Caco-2 (cell line): ENCODE data around the gene AHNAK. TPM values are rescaled to one million over a fixed set of nuclear protein-coding genes. Genes with fewer than 3 reads are reported as not detected.
"Not testable (repeated sequence)": the region's sequence is repeated elsewhere in the genome, so short reads cannot be mapped to it uniquely, and the experiment has no call there.

ENCODE experiments used
- BruUV-seq: library from RNA; stranded (reverse); fragments of 400-500 nt; replicated peaks from 2 replicates; lab custom pipeline; 2021; lab: Mats Ljungman, UMichigan
- CTCF ChIA-PET: fragments of 300-600 bp; sonication (Branson Sonifier 250); formaldehyde crosslinking; loops from one replicate; lab custom pipeline; 2022; ENCODE audit warnings: antibody characterized with exemption; lab: Charles Lee
- POLR2A ChIA-PET: fragments of 300-600 bp; sonication (Branson Sonifier 250); formaldehyde crosslinking; loops from one replicate; lab custom pipeline; 2022; ENCODE audit warnings: antibody characterized with exemption; lab: Charles Lee
- DNase-seq, 2 experiments: peaks; one replicate each; pipeline versions ENCODE4 v3.0.0 to v3.0.0-alpha.2; 2020 to 2022
- H3K27me3 ChIP-seq: replicated peaks from 2 replicates; pipeline ENCODE4 v1.6.0; 2011; ENCODE audit warnings: low read length; ENCODE audit not compliant: control insufficient read depth, insufficient read depth
- H3K36me3 ChIP-seq: 2 replicates; pipeline ENCODE4 v1.5.1; 2011; ENCODE audit warnings: low read length; ENCODE audit not compliant: control insufficient read depth, insufficient read depth
- H3K4me1 ChIP-seq: fragments of 250-450 bp; sonication (Bioruptor Pico); 2 replicates; pipeline ENCODE4 v1.5.1; 2020; ENCODE audit warnings: mild to moderate bottlenecking
- H3K4me3 ChIP-seq: 2 replicates; pipeline ENCODE4 v1.5.1; 2011; ENCODE audit warnings: low read depth, mild to moderate bottlenecking, control low read depth, low read length
- H3K9me3 ChIP-seq: fragments of 250-450 bp; sonication (Bioruptor Pico); 2 replicates; pipeline ENCODE4 v1.5.1; 2020; ENCODE audit warnings: mild to moderate bottlenecking, moderate library complexity
- H3K27ac Mint-ChIP-seq: one replicate; pipeline ENCODE4 v1.8.0; 2022; ENCODE audit warnings: mixed read lengths; ENCODE audit not compliant: unreplicated experiment
- H3K27me3 Mint-ChIP-seq: one replicate; pipeline ENCODE4 v1.8.0; 2022; ENCODE audit warnings: mixed read lengths; ENCODE audit not compliant: insufficient read depth, unreplicated experiment
- H3K36me3 Mint-ChIP-seq: one replicate; pipeline ENCODE4 v1.8.0; 2022; ENCODE audit warnings: mild to moderate bottlenecking, mixed read lengths; ENCODE audit not compliant: insufficient read depth, unreplicated experiment
- H3K4me1 Mint-ChIP-seq: one replicate; pipeline ENCODE4 v1.8.0; 2022; ENCODE audit warnings: low read depth, mixed read lengths; ENCODE audit not compliant: unreplicated experiment
- H3K4me3 Mint-ChIP-seq: one replicate; pipeline ENCODE4 v1.8.0; 2022; ENCODE audit warnings: mild to moderate bottlenecking, moderate library complexity, mixed read lengths; ENCODE audit not compliant: unreplicated experiment
- H3K9me3 Mint-ChIP-seq: one replicate; pipeline ENCODE4 v1.8.0; 2022; ENCODE audit warnings: mixed read lengths; ENCODE audit not compliant: unreplicated experiment
- intact Hi-C: fragments of 100-400 bp; cut with micrococcal nuclease; formaldehyde crosslinking; loops from one replicate; pipeline ENCODE4 v1.10.0; 2022; ENCODE audit not compliant: unreplicated experiment
- total RNA-seq: library from RNA; stranded (reverse); gene quantifications from 2 replicates; pipeline ENCODE4 v1.2.3, GENCODE V29; 2022
- TF ChIP-seq, protein P1 (sequence below), 2 experiments: fragments of 200-600 bp in 1 of 2; IDR thresholded peaks; 1 replicate in 1 of 2; 2 replicates in 1 of 2; pipeline versions ENCODE4 v1.5.1 to v1.8.0; 2011 to 2022; ENCODE audit warnings: antibody characterized with exemption in 1 of 2, control low read depth in 1 of 2, inconsistent platforms in 1 of 2, low read depth in 1 of 2, low read length in 1 of 2, mild to moderate bottlenecking in 1 of 2, moderate library complexity in 1 of 2; ENCODE audit not compliant: insufficient read depth in 1 of 2, severe bottlenecking in 1 of 2, unreplicated experiment in 1 of 2

The AHNAK gene
- total RNA-seq, 1 experiment from 2014 or later: 312 TPM

- DNase-seq: peak in 1 of 2 experiments; percentile 48
- Mint-ChIP-seq H3K27ac (peak overlapping the region; percentile 100), H3K4me3 (peak overlapping the region; percentile 97), H3K27me3 (no peaks in the 10 kb centered on the region), H3K4me1 (peaks cover 56% of the 10 kb centered on the region), H3K36me3 (peaks cover 95% of the 10 kb centered on the region), H3K9me3 (no peaks in the 10 kb centered on the region)
- CTCF ChIA-PET: interaction anchor here (0.6 to 2.1 kb wide), 16 partner anchors 8 to 324 kb away, joined by 3 to 29 read pairs (median 6); partner anchors contain the start of genes B3GAT3, C11orf98, CSKMT and HNRNPUL2
- peak overlapping the region; percentile 55 for H3K4me3 ChIP-seq
- POLR2A ChIA-PET: interaction anchor here (0.6 to 2.1 kb wide), 40 partner anchors 8 to 283 kb away, joined by 3 to 116 read pairs (median 5); partner anchors contain the start of genes AHNAK, B3GAT3, C11orf98 and CSKMT
- intact Hi-C loops: loop anchor here (1.0 kb wide), 1 partner anchor 18 kb away; the partner anchor contains the start of gene TUT1
- H3K36me3 ChIP-seq: peaks cover 6% of the 10 kb centered on the region; the same call in 1 of the 2 replicates
- H3K27me3 ChIP-seq: no peaks in the 10 kb centered on the region
- H3K4me1 ChIP-seq: peaks cover 25% of the 10 kb centered on the region
- no peaks in the 10 kb centered on the region for H3K9me3 ChIP-seq
- BruUV-seq: TSS peak; percentile 75
- TF ChIP-seq, protein P1, sequence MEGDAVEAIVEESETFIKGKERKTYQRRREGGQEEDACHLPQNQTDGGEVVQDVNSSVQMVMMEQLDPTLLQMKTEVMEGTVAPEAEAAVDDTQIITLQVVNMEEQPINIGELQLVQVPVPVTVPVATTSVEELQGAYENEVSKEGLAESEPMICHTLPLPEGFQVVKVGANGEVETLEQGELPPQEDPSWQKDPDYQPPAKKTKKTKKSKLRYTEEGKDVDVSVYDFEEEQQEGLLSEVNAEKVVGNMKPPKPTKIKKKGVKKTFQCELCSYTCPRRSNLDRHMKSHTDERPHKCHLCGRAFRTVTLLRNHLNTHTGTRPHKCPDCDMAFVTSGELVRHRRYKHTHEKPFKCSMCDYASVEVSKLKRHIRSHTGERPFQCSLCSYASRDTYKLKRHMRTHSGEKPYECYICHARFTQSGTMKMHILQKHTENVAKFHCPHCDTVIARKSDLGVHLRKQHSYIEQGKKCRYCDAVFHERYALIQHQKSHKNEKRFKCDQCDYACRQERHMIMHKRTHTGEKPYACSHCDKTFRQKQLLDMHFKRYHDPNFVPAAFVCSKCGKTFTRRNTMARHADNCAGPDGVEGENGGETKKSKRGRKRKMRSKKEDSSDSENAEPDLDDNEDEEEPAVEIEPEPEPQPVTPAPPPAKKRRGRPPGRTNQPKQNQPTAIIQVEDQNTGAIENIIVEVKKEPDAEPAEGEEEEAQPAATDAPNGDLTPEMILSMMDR (IDR thresholded peaks at IDR 0.05; ENCODE audit: insufficient read depth in 1 of 2, low read depth in 1 of 2, low read length in 1 of 2, severe bottlenecking in 1 of 2, unreplicated experiment in 1 of 2): no peak
Observed at GRCh38 chr11:62573006-62573591, 26.5 kb upstream of the AHNAK start.

DNA sequence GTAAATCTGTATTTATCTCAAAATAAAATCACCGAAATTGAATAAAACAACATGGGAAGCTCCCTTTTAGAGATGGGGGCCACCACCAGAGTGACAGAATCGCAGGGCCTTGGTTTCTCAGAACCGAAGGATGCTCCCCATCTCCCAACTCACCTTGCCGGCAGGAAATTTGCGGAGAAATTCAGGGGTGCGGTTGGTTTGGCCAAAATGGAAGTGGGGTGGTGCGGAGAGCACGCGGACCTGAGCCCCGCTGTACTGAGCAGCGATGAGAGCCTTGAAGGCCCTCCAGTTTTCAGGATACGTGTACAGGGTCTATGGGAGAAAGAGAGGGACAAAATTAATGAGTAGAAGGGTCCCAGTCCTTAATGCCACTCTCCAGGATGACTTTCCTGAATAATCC is 25.8 kb upstream of the AHNAK start:
- Mint-ChIP-seq H3K4me1 (peaks cover 53% of the 10 kb centered on the region), H3K9me3 (no peaks in the 10 kb centered on the region), H3K27ac (peak overlapping the region; percentile 100), H3K27me3 (no peaks in the 10 kb centered on the region), H3K36me3 (peaks cover 95% of the 10 kb centered on the region), H3K4me3 (peak overlapping the region; percentile 97)
- no peak for DNase-seq
- peak overlapping the region; percentile 55 for H3K4me3 ChIP-seq
- BruUV-seq: no TSS peak
- H3K27me3 ChIP-seq: no peaks in the 10 kb centered on the region
- TF ChIP-seq, protein P1 (IDR thresholded peaks at IDR 0.05; ENCODE audit: insufficient read depth in 1 of 2, low read depth in 1 of 2, low read length in 1 of 2, severe bottlenecking in 1 of 2, unreplicated experiment in 1 of 2): no peak
- H3K4me1 ChIP-seq: peaks cover 29% of the 10 kb centered on the region
- CTCF ChIA-PET: no interaction called here
- no peaks in the 10 kb centered on the region for H3K9me3 ChIP-seq
- POLR2A ChIA-PET: interaction anchor here (0.7 to 1.2 kb wide), 3 partner anchors 11 to 19 kb away, joined by 3 to 6 read pairs (median 3); partner anchors contain the start of gene TUT1
- intact Hi-C loops: no loop called here
- peaks cover 7% of the 10 kb centered on the region; the same call in 1 of the 2 replicates for H3K36me3 ChIP-seq

GRCh38 chr11:62571493-62571892 is 24.9 kb upstream of the AHNAK start:
- H3K36me3 ChIP-seq: not testable (repeated sequence)

DNA sequence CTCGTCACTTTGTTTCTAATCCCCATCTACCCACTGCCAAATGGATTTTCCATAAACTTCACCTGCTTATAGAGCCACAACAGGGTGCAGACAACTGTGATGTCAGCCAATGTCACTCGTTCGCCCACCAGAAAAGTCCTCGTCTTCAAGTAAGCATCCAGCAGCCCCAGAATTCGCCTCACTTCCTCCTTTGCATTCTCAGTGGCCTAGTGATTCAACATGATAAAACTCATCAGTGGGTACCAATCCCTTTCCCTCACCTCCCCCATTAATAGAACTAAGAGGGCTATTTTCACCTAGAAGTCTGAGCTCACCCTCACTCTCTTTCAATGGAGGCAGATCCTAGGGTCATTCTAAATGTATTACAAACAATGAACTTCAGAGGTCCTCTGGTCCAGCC is 24.3 kb upstream of the AHNAK start:
- CTCF ChIA-PET, DNase-seq, H3K27me3 Mint-ChIP-seq, H3K36me3 ChIP-seq, H3K4me3 ChIP-seq, H3K9me3 ChIP-seq, intact Hi-C loops, BruUV-seq, H3K9me3 Mint-ChIP-seq, H3K27me3 ChIP-seq: not testable (repeated sequence)
- peaks cover 95% of the 10 kb centered on the region for H3K36me3 Mint-ChIP-seq
- POLR2A ChIA-PET: interaction anchor here (1.0 kb wide), 1 partner anchor 20 kb away, joined by 3 read pairs; the partner anchor contains the start of gene TUT1
- peaks cover 51% of the 10 kb centered on the region for H3K4me1 Mint-ChIP-seq
- H3K27ac Mint-ChIP-seq: peak overlapping the region; percentile 100
- H3K4me1 ChIP-seq: peaks cover 44% of the 10 kb centered on the region
- H3K4me3 Mint-ChIP-seq: peak overlapping the region; percentile 97

More at GRCh38 chr11:62571493-62571892, 24.9 kb upstream of the AHNAK start:
- DNase-seq, intact Hi-C loops, CTCF ChIA-PET, H3K27me3 ChIP-seq, H3K9me3 Mint-ChIP-seq, BruUV-seq, H3K27me3 Mint-ChIP-seq, H3K4me3 ChIP-seq, POLR2A ChIA-PET, H3K9me3 ChIP-seq: not testable (repeated sequence)
- Mint-ChIP-seq H3K27ac (peak overlapping the region; percentile 100), H3K36me3 (peaks cover 95% of the 10 kb centered on the region), H3K4me1 (peaks cover 51% of the 10 kb centered on the region), H3K4me3 (peak overlapping the region; percentile 97)
- H3K4me1 ChIP-seq: peaks cover 38% of the 10 kb centered on the region
